Measurements from ENCODE around the gene VPS37D. TPM values are rescaled to one million over a fixed set of nuclear protein-coding genes. Genes with fewer than 3 reads are reported as not detected.

VPS37D gene
- total RNA-seq, 1 donor from 2014 or later, result 15.6 TPM

DNA sequence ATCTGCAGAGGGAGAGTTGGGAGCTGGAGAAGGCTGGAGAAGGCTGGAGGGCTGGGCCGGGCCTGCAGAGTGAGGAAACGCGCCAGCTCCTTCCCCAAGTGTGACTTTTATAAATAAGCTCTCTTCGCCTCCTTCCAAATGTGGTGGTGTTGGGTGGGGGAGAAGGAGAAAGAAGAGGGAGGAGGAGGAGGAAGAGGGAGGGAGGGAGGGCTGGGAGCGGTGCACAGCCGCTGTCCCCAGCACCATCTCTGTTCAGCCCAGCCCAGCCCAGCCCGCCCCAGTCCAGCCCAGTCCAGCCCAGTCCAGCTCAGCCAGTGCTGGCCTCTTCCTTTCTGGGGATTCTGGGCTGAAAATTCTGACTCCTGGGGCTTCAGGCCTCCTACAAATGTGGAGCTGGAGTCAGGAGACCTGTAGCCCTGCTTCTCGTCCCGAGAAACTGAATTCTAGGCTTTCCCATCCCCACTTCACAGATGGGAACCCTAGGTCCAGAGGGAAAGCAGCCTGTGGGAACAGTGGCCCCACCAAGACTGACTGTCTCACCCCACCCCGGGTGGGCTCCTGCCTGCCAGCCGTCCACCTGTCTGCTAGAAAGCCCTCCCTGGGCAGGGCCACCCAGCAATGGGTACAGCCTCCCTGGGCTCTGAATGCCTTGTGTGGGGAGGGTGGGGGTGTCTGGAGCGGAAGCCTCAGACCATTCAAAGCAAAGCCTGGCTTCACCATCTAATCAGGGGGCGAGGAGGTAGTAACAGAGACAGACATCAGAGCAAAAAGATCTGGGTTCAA, 49.6 kb downstream of the VPS37D start:
- TF ChIP-seq, protein P1, sequence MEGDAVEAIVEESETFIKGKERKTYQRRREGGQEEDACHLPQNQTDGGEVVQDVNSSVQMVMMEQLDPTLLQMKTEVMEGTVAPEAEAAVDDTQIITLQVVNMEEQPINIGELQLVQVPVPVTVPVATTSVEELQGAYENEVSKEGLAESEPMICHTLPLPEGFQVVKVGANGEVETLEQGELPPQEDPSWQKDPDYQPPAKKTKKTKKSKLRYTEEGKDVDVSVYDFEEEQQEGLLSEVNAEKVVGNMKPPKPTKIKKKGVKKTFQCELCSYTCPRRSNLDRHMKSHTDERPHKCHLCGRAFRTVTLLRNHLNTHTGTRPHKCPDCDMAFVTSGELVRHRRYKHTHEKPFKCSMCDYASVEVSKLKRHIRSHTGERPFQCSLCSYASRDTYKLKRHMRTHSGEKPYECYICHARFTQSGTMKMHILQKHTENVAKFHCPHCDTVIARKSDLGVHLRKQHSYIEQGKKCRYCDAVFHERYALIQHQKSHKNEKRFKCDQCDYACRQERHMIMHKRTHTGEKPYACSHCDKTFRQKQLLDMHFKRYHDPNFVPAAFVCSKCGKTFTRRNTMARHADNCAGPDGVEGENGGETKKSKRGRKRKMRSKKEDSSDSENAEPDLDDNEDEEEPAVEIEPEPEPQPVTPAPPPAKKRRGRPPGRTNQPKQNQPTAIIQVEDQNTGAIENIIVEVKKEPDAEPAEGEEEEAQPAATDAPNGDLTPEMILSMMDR (IDR thresholded peaks at IDR 0.05; ENCODE audit: unreplicated experiment), result no peak
- Mint-ChIP-seq H3K4me3 (ENCODE audit: low read depth) (peak overlapping the region; percentile 66), H3K27ac (peak overlapping the region; percentile 37), H3K4me1 (ENCODE audit: low read depth) (peaks cover 21% of the 10 kb centered on the region), H3K9me3 (ENCODE audit: low read depth) (no peaks in the 10 kb centered on the region), H3K36me3 (ENCODE audit: insufficient read depth) (no peaks in the 10 kb centered on the region), H3K27me3 (peaks cover 9% of the 10 kb centered on the region)
- DNase-seq (ENCODE audit: low spot score, unreplicated experiment), result no peak

DNA sequence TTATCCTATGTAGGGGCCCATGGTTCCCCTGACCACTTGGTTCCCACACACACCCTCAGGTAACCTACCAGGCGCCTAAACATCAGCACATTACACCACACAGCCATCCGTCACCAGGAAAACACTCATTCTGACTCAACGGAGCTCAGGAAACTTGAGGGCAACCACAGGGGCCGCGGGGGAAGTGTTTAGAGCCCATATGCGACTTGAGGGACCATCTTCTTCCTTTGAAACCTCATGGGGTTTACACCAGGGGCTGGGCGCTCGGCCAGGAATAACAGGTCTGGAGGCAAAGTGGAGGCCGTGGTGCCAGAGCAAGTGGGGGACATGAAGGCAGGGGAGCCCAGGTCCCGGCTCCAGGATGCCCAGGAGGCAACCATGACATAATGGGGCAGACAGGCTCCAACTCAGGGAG, 50.4 kb downstream of the VPS37D start:
- peak overlapping the region; percentile 41 for H3K27ac Mint-ChIP-seq
- peaks cover 9% of the 10 kb centered on the region for H3K27me3 Mint-ChIP-seq
- no peaks in the 10 kb centered on the region for H3K9me3 Mint-ChIP-seq (ENCODE audit: low read depth)
- DNase-seq (ENCODE audit: low spot score, unreplicated experiment), result no peak
- peaks cover 21% of the 10 kb centered on the region for H3K4me1 Mint-ChIP-seq (ENCODE audit: low read depth)
- TF ChIP-seq, protein P1 (IDR thresholded peaks at IDR 0.05; ENCODE audit: unreplicated experiment), result no peak
- H3K4me3 Mint-ChIP-seq (ENCODE audit: low read depth), result peak overlapping the region; percentile 66
- no peaks in the 10 kb centered on the region for H3K36me3 Mint-ChIP-seq (ENCODE audit: insufficient read depth)

DNA sequence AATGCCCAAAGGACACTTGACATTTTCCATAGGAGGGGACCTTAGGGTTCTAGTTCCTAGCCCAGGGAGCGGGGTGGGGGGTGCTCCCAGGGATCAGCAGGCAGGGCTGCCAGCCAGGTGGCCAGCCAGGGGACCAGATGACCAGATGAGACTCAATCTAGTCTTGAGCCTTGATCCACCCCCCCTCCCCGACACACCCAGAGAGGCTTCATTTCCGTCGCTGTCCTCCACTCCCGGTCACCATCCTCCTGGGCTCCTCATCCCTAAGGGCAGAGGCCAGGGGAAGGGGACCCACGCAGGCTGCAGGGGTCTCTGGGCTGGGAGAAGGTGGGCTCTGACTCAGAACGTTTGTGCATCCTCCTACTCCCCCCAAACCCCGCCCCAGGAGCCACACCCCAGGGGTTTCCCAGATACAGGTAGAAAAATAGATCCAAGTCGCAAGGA, 50.8 kb downstream of the VPS37D start:
- TF ChIP-seq, protein P1 (IDR thresholded peaks at IDR 0.05; ENCODE audit: unreplicated experiment), result no peak
- Mint-ChIP-seq H3K9me3 (ENCODE audit: low read depth) (no peaks in the 10 kb centered on the region), H3K4me1 (ENCODE audit: low read depth) (peaks cover 21% of the 10 kb centered on the region), H3K36me3 (ENCODE audit: insufficient read depth) (no peaks in the 10 kb centered on the region), H3K27me3 (peaks cover 9% of the 10 kb centered on the region), H3K4me3 (ENCODE audit: low read depth) (peak overlapping the region; percentile 66), H3K27ac (no peak overlapping the region)
- DNase-seq (ENCODE audit: low spot score, unreplicated experiment), result no peak

DNA sequence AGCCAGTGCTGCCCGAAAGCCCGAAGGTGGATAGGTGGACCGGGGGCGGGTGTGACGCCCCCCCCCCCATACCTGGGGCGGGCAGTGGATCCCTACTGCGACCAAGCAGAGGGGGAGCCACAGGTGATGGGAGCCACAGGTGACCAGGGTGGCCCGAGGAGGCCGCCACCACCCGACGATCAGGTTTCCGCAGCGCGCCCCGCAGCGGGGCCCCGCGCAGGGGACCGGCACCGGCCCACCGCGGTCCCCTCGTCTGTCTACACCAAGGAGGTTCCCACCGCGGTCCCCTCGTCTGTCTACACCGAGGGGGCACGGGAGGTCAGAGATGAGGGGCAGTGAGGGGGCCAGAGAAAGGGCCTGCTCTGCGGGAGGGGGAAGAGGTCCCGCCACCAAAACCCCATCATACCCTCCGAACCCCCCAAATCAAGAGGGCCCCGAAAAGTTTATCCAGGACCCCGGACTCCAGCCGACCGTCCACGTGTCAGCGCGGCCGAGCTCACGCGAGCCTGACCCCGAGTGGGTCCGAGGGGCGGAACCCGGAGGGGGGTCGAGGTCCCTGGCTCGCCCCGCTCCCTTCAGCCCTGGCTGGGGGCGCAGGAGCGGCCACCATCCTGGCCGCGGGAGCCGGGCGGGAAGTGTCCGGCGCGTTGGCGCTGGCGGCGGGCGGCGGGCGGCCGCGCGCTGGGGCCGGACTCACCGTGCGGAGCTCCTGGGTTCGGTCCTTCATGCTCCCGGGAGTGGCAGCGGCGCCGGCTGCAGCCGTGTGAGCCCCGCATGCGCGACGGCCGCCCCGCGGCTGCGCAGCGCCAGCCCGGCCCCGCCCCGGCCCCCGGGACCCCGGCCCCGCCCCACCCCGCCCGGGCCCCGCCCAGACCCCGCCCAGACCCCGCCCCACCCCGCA, 51.5 kb downstream of the VPS37D start, which contains the start of gene STX1A:
Gene STX1A (minus strand): TSS at position 765 of the 901 bp plus-strand sequence. CDS start 38 bp downstream, at position 727.
- peaks cover 9% of the 10 kb centered on the region for H3K27me3 Mint-ChIP-seq
- peak; percentile 58 for DNase-seq (ENCODE audit: low spot score, unreplicated experiment)
- H3K27ac Mint-ChIP-seq, result peak within 1 kb of the TSS; percentile 64

More for the DNA sequence above, 51.5 kb downstream of the VPS37D start, which contains the start of gene STX1A:
- no peaks in the 10 kb centered on the region for H3K9me3 Mint-ChIP-seq (ENCODE audit: low read depth)
- no peaks in the 10 kb centered on the region for H3K36me3 Mint-ChIP-seq (ENCODE audit: insufficient read depth)
- peaks cover 21% of the 10 kb centered on the region for H3K4me1 Mint-ChIP-seq (ENCODE audit: low read depth)
- H3K4me3 Mint-ChIP-seq (ENCODE audit: low read depth), result peak within 1 kb of the TSS; percentile 73
- TF ChIP-seq, protein P1 (IDR thresholded peaks at IDR 0.05; ENCODE audit: unreplicated experiment), result no peak
